Activated B cell treated with CpG ODN at 0.5 μM for 24 hours (primary cell): ENCODE data around the gene PARD6B. TPM values are rescaled to one million over a fixed set of nuclear protein-coding genes. Genes with fewer than 3 reads are reported as not detected.

Experiments used
- ATAC-seq: fragments of 200-7000 bp; cut with Tn5 transposase; one replicate; pipeline ENCODE4 v1.10.0; 2021; ENCODE audit warnings: low read depth, mild to moderate bottlenecking, moderate library complexity
- CTCF ChIA-PET: fragments of 350-600 bp; sonication (Branson Sonifier 250); formaldehyde crosslinking; loops from one replicate; lab custom pipeline; 2021; ENCODE audit warnings: antibody characterized with exemption; lab: Charles Lee
- POLR2A ChIA-PET: fragments of 350-600 bp; sonication (Branson Sonifier 250); formaldehyde crosslinking; loops from one replicate; lab custom pipeline; 2021; ENCODE audit warnings: antibody characterized with exemption; lab: Charles Lee
- DNase-seq: peaks from one replicate; pipeline ENCODE4 v3.0.0; 2022
- H3K27ac Mint-ChIP-seq: one replicate; pipeline ENCODE4 v1.8.0; 2020; ENCODE audit warnings: mixed read lengths
- H3K27me3 Mint-ChIP-seq: one replicate; pipeline ENCODE4 v1.8.0; 2021; ENCODE audit warnings: mixed read lengths
- H3K36me3 Mint-ChIP-seq: one replicate; pipeline ENCODE4 v1.8.0; 2021; ENCODE audit warnings: low read depth, mixed read lengths
- H3K4me1 Mint-ChIP-seq: one replicate; pipeline ENCODE4 v1.8.0; 2021; ENCODE audit warnings: mixed read lengths
- H3K4me3 Mint-ChIP-seq: one replicate; pipeline ENCODE4 v1.8.0; 2020; ENCODE audit warnings: mild to moderate bottlenecking, mixed read lengths
- H3K9me3 Mint-ChIP-seq: one replicate; pipeline ENCODE4 v1.8.0; 2020; ENCODE audit warnings: mixed read lengths
- intact Hi-C: fragments of 100-400 bp; cut with micrococcal nuclease; formaldehyde crosslinking; loops from one replicate; pipeline ENCODE4 v1.15.1; 2024
- total RNA-seq: library from RNA; stranded (reverse); gene quantifications from 2 replicates; pipeline ENCODE4 v1.2.3, GENCODE V29; 2022
- TF ChIP-seq, protein P1 (sequence below): fragments of 200-600 bp; IDR thresholded peaks from one replicate; pipeline ENCODE4 v1.8.0; 2022; ENCODE audit warnings: antibody characterized with exemption, mild to moderate bottlenecking

PARD6B gene
- total RNA-seq, 1 donor from 2014 or later = 5.7 TPM

DNA sequence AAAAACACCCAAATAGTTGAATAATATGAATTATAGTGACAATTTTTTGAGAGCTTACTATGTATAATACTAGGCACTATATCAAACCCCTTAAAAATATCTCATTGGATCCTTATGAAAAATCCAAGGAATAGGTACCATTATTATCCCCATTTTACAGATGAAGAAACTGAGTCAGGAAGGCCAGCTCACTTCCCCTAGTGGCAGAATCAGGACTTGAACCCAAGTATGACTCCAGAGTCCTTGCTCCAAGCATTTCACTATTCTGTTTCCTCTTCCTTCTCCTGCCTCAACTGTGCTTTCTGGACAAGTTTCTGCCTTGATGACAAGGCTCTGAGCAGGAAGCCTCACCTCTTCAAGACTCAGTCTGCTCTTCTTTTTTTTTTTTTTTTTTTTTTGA is 10.8 kb upstream of the PARD6B start:
- TF ChIP-seq, protein P1, sequence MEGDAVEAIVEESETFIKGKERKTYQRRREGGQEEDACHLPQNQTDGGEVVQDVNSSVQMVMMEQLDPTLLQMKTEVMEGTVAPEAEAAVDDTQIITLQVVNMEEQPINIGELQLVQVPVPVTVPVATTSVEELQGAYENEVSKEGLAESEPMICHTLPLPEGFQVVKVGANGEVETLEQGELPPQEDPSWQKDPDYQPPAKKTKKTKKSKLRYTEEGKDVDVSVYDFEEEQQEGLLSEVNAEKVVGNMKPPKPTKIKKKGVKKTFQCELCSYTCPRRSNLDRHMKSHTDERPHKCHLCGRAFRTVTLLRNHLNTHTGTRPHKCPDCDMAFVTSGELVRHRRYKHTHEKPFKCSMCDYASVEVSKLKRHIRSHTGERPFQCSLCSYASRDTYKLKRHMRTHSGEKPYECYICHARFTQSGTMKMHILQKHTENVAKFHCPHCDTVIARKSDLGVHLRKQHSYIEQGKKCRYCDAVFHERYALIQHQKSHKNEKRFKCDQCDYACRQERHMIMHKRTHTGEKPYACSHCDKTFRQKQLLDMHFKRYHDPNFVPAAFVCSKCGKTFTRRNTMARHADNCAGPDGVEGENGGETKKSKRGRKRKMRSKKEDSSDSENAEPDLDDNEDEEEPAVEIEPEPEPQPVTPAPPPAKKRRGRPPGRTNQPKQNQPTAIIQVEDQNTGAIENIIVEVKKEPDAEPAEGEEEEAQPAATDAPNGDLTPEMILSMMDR = no peak
- ChIA-PET CTCF (no interaction called here), POLR2A (no interaction called here)
- DNase-seq (no peak), ATAC-seq (no peak)
- H3K36me3 Mint-ChIP-seq = no peaks in the 10 kb centered on the region
- peaks cover 8% of the 10 kb centered on the region for H3K27me3 Mint-ChIP-seq
- no peaks in the 10 kb centered on the region for H3K4me1 Mint-ChIP-seq
- no peak overlapping the region for H3K4me3 Mint-ChIP-seq
- no peaks in the 10 kb centered on the region for H3K9me3 Mint-ChIP-seq
- no peak overlapping the region for H3K27ac Mint-ChIP-seq
- intact Hi-C loops = no loop called here

DNA sequence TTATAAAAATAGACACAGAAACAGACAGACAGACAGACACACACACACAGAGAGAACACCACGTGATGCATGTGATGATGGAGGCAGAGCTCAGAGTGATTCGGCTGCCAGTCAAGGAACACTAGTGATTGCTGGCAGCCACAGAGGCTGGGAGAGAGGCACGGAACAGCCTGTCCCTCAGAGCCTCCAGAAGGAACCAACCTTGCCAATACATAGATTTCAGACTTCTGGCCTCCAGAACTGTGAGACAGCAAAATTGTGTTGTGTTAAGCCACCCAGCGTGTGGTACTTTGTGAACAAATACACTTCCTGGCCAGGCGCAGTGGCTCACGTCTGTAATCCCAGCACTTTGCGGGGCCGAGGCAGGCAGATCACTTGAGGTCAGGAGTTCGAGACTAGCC is 9.5 kb upstream of the PARD6B start:
- Mint-ChIP-seq H3K27me3 (peaks cover 8% of the 10 kb centered on the region), H3K36me3 (no peaks in the 10 kb centered on the region), H3K9me3 (no peaks in the 10 kb centered on the region), H3K4me3 (no peak overlapping the region), H3K4me1 (no peaks in the 10 kb centered on the region), H3K27ac (no peak overlapping the region)
- intact Hi-C loops = no loop called here
- TF ChIP-seq, protein P1 = no peak
- ATAC-seq = no peak
- no peak for DNase-seq
- ChIA-PET POLR2A (no interaction called here), CTCF (no interaction called here)

DNA sequence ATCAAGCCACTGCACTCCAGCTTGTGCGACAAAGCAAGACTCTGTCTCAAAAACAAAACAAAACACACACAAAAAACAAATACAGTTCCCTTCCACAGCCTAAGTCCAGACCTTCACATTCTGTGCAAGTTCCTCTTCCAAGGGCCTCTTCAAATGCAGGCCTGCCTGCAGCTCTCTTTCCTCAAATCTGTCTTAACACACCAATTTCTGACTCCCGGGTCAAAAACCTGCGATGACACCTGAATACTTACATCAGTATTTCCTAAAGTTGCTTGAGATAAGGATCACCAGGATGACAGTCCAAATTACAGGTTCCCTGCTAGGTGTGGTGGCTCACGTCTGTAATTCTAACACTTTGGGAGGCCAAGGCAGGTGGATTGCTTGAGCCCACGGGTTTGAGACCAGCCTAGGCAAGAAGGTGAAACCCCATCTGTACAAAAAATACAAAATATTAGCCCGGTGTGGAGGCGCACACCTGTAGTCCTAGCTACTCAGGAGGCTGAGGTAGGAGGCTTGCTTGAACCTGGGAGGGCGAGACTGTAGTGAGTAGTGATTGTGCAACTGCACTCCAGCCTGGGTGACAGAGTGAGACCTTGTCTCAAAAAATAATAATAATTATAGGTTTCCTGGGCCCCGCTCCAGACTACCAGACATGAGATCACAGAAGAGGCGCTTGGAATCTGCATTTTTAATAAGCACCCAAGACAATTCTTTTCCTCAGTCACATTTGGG is 8.8 kb upstream of the PARD6B start:
- CTCF ChIA-PET = no interaction called here
- Mint-ChIP-seq H3K36me3 (no peaks in the 10 kb centered on the region), H3K9me3 (no peaks in the 10 kb centered on the region), H3K27ac (no peak overlapping the region), H3K4me3 (no peak overlapping the region), H3K27me3 (peaks cover 8% of the 10 kb centered on the region), H3K4me1 (no peaks in the 10 kb centered on the region)
- TF ChIP-seq, protein P1 = no peak
- no peak for DNase-seq
- POLR2A ChIA-PET = no interaction called here
- no peak for ATAC-seq
- intact Hi-C loops = no loop called here

DNA sequence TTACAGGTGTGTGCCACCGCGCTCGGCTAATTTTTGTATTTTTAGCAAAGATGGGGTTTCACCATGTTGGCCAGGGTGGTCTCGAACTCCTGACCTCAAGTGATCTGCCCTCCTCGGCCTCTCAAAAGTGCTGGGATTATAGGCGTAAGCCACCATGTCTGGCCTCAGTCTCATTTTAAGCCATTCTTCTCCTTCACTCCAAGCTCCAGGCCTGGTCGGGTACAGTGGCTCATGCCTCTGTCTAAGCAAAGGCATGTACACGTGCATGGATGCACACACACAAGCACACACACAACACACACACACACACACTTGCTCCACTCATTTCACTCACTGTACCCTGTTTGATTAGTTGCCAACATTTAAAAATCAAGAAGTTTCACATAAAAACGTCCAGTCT is 7.7 kb upstream of the PARD6B start:
- POLR2A ChIA-PET = no interaction called here
- TF ChIP-seq, protein P1 = no peak
- ATAC-seq (no peak), DNase-seq (no peak)
- intact Hi-C loops = no loop called here
- CTCF ChIA-PET = no interaction called here
- Mint-ChIP-seq H3K4me3 (no peak overlapping the region), H3K9me3 (no peaks in the 10 kb centered on the region), H3K27ac (no peak overlapping the region), H3K4me1 (no peaks in the 10 kb centered on the region), H3K36me3 (no peaks in the 10 kb centered on the region), H3K27me3 (peaks cover 2% of the 10 kb centered on the region)

DNA sequence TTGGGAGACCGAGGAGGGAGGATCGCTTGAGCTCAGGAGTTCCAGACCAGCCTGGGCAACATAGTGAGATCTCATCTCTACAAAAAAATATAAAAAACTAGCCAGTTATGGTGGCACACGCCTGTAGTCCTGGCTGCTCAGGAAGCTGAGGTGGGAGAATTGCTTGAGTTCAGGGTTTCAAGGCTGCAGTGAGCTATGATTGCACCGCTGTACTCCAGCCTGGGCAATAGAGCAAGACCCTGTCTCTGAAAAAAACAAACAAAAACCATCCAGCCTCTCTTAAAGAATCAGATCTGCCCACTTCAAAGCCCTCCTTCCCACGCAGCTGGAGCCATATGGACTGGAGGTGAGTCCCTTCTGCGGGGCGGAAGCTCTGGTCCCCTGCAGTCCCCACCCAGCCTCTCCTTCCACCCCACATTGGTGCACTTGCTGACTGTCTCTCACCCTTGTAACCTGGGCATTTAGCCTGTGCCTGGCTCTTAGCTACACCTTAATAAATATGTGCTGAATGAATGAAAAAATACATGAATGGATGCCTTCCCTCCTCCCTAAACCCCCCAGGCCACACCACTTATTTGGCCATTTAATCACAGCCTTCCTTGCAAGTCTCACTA is 7.2 kb upstream of the PARD6B start:
- ChIA-PET CTCF (interaction anchor here (2.1 kb wide), 1 partner anchor 25 kb away, joined by 7 read pairs; no protein-coding TSS in a partner anchor), POLR2A (no interaction called here)
- ATAC-seq (no peak), DNase-seq (no peak)
- TF ChIP-seq, protein P1 = no peak
- Mint-ChIP-seq H3K4me1 (no peaks in the 10 kb centered on the region), H3K27ac (no peak overlapping the region), H3K27me3 (peaks cover 2% of the 10 kb centered on the region), H3K4me3 (no peak overlapping the region), H3K36me3 (no peaks in the 10 kb centered on the region), H3K9me3 (no peaks in the 10 kb centered on the region)
- intact Hi-C loops = no loop called here
